HG03095 (cell line): ENCODE results near the gene ZCCHC7.

Experiments
- ATAC-seq: cut with Tn5 transposase; IDR thresholded peaks from one replicate; pipeline ENCODE4 v1.9.1; 2021; ENCODE audit warnings: moderate library complexity; ENCODE audit not compliant: unreplicated experiment

Gene ZCCHC7

GRCh38 chr9:37329576-37329975 is 209.2 kb downstream of the ZCCHC7 start:
- ATAC-seq: no peak

- no peak for ATAC-seq
These were observed 211.5 kb downstream of the ZCCHC7 start for GRCh38 chr9:37331871-37332270.

GRCh38 chr9:37332578-37332977 is 212.2 kb downstream of the ZCCHC7 start:
- no peak for ATAC-seq

GRCh38 chr9:37333288-37333687 is 212.9 kb downstream of the ZCCHC7 start:
- no peak for ATAC-seq

GRCh38 chr9:37335238-37335637 is 214.9 kb downstream of the ZCCHC7 start:
- ATAC-seq: no peak

DNA sequence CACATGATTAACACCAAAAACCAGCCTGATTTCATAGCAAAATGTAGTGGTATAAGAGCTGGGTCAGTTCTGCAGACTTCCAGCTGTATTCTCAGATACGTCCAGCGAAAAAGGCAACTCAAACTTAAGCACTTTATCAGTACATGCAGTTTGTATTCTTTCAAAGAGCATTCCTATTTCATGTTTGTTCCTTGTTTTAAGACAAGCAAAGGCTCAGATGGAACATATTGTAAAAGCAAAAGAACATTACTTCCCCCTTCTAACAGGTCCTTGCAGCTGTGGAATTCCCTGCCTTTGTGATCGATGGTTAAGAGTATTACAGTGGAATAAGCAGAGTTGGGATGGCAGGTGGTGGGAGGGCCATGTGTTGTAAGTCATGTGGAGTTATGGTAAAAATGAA is 215.8 kb downstream of the ZCCHC7 start:
- no peak for ATAC-seq

- ATAC-seq: no peak
These were observed 217.0 kb downstream of the ZCCHC7 start for GRCh38 chr9:37337301-37337890.

GRCh38 chr9:37338218-37338617 is 217.8 kb downstream of the ZCCHC7 start:
- no peak for ATAC-seq

- no peak for ATAC-seq
These were observed 219.5 kb downstream of the ZCCHC7 start for GRCh38 chr9:37339923-37340322.

- no peak for ATAC-seq
These were observed 220.6 kb downstream of the ZCCHC7 start for GRCh38 chr9:37340961-37341360.

DNA sequence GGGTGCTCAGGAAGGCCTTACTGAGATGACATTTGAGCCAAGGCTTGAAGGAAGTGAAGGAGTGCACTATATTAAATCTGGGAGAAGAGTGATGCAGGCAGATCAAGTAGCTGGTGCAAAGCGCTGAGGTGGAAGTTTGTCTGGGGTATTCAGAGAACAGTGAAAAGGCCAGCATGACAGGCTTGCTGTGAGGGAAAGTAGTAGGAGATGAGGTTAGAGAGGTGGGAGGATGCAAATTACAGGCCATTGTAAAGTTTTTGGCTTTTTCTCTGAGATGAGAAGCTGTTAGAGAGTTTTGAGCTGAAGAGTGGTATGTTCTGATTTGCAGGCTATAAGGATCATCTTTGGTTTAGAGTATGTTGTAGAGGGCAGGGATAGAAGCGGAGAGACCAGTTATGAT is 221.3 kb downstream of the ZCCHC7 start:
- no peak for ATAC-seq

DNA sequence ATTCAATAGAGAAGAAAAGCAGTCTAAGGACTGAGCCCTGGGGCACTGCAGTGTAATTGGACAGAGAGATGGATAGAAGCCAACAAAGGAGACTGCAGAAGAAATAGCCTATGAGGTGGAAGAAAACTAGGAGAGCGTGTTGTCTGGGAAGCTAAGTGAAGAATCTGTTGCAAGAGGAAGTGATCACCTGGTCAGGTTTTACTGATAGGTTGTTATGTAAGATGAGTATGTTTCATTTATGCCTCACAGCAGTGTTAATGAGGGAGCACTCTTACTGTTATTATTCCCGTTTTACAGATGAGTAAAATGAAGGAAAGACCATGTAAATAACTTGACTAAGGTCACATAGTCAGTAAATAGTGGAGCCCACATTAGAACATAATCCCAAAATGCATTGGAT is 222.1 kb downstream of the ZCCHC7 start:
- ATAC-seq: no peak

- ATAC-seq: no peak
These were observed 222.5 kb downstream of the ZCCHC7 start for GRCh38 chr9:37342895-37343294.

GRCh38 chr9:37343724-37344123 is 223.3 kb downstream of the ZCCHC7 start:
- no peak for ATAC-seq

GRCh38 chr9:37345038-37345437 is 224.7 kb downstream of the ZCCHC7 start:
- ATAC-seq: no peak

- no peak for ATAC-seq
These were observed 228.5 kb downstream of the ZCCHC7 start for GRCh38 chr9:37348917-37349316.

GRCh38 chr9:37350486-37351190 is 230.3 kb downstream of the ZCCHC7 start:
- no peak for ATAC-seq

GRCh38 chr9:37353791-37354190 is 233.4 kb downstream of the ZCCHC7 start:
- no peak for ATAC-seq

DNA sequence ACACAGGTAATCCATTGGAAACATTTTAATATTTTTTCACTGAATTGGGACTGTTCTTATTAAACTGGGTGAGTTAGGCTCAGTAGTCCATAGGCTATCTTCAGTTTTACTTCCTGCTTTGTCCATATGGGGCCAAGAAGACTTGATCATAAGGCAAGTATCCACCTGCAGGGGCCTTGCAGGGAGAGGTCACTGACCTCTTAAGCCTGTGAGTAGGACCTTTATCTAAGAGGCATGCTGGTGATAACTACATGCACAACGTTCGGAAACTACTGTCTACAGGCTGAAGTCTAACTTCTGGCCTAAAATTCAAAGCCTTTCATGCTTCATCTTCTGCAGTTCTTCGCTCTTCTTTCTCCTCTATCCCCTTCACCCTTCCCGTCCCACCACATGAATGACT is 242.1 kb downstream of the ZCCHC7 start:
- ATAC-seq: no peak

GRCh38 chr9:37363124-37363523 is 242.8 kb downstream of the ZCCHC7 start:
- no peak for ATAC-seq

- no peak for ATAC-seq
These were observed 243.8 kb downstream of the ZCCHC7 start for GRCh38 chr9:37364136-37364535.

DNA sequence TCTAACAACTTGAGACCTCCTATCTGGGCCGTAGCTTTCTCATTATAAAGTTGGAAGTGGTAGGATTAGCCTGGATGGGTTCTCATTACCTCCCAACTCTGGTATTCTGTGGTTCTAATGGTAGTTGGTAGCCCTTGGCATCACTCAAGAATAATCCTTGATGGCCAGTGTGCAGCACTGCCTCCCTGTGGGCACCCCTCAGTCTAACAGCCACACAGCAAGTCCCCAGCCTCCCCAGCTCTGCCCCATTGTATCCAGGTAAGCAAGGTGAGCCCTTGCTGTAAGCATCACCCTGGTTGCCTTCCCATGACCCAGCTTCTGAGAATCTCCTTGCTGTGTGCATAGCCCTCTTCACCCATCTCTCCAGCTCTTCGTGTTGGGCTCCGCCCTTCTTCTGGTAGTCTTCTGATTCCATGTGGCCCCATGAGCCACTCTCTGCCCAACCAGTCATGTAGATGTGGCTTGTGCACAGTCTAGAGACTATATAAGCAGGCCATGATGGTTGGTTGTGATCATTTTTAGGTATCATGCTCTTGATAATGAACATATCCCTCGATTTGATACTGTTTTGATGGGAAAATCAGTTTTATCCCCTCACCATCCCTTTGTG is 244.5 kb downstream of the ZCCHC7 start:
- no peak for ATAC-seq
